ENCODE data around the gene GAS2L1.

GAS2L1 gene

DNA sequence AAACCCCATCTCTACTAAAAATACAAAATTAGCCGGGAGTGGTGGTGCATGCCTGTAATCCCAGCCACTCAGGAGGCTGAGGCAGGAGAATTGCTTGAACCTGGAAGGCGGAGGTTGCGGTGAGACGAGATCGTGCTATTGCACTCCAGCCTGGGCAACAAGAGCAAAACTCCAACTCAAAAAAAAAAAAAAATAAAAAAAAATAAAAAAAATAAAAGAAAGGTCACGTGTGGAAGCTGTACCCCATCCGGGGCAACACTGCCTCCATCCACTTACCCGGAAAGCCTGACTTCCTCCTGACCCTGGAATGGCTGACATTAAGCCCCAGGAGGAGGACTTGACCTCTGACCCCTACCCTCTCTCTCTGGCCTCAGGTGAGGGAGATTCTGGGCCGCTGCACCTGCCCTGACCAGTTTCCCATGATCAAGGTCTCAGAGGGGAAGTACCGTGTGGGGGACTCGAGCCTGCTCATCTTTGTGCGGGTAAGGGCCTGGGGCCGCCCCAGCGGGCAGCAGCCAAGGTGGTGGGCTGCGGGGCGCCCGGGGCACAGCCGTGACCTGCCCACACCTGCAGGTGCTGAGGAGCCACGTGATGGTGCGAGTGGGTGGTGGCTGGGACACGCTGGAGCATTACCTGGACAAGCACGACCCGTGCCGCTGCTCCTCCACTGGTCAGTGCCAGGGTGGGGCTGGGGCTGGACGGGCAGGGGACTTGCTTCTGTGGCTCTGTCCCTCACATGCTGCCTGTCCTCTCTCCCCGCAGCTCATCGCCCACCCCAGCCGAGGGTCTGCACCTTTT, 3.8 kb downstream of the GAS2L1 start:
- no peak for DNase-seq

DNA sequence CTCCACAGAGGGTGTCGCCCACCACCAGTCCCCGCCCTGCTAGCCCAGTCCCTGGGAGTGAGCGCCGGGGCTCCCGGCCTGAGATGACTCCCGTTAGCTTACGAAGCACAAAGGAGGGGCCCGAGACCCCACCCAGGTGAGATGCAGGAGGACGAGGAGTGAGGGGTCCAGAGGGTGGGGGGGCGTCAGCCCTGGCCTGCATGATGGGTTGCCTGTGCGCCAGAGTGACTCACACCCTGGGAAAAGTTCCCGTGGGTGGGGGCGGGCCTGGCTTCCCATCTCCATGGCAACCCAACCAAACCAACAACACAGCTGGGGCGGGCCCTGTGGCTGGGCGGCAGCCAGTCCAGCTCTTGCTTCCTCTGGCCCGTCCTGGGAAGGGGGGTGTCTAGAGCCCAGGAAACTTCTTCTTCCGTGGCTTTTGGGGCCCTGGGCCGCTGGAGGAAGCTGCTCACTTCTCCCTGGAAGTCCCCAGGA, 4.5 kb downstream of the GAS2L1 start:
- peak; percentile 17 for DNase-seq

DNA sequence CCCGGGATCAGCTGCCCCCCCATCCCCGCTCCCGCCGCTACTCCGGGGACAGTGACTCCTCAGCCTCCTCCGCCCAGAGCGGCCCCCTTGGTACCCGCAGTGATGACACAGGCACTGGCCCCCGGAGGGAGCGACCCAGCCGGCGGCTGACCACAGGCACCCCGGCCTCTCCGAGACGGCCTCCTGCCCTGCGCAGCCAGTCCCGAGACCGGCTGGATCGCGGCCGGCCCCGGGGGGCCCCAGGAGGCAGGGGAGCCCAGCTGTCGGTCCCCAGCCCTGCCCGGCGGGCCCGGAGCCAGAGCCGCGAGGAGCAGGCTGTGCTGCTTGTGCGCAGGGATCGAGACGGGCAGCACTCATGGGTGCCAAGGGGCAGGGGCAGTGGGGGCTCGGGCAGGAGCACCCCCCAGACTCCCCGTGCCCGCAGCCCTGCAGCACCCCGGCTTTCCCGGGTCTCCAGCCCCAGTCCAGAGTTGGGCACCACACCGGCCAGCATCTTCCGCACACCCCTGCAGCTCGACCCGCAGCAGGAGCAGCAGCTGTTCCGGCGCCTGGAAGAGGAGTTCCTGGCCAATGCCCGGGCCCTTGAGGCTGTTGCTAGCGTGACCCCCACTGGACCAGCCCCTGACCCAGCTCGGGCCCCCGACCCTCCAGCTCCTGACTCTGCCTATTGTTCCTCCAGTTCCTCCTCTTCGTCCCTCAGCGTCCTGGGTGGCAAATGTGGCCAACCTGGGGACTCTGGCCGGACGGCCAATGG, 5.2 kb downstream of the GAS2L1 start:
- DNase-seq: no peak

DNA sequence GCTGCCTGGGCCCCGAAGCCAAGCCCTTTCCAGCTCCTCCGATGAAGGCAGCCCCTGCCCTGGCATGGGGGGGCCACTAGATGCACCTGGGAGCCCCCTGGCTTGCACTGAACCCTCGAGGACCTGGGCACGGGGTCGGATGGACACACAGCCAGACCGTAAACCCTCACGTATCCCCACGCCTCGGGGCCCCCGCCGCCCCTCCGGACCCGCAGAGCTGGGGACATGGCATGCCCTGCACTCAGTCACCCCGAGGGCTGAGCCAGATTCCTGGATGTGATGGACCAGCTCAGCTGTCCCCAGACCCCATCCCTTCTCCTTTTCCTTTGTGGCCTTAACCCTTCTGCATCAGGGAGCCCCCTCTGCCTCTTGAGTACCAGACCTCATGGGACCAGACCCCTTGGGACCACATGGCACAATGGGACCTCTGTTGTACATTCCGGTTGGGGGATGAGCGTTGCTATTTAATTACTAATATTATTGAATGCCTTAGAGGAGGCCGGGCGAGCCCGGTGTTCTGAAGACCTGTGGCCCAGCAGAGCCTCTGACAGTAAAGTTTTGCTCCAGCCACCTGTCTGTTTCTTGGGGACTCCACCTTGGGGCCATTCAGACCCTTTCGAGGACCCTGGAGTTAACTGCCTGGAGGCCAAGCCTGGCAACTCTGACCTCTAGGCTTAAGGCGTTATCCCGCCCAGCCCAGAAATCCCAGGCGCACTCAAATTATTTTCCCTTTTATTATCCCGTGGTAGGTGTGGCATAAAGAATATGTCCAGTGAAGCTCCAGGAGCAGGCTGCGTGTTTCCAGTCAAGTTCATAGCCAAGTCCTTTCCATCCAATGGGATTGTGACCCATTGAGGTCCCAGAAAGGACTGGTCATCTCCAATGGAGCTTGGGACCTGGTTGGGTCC, 6.0 kb downstream of the GAS2L1 start:
- DNase-seq: no peak

DNA sequence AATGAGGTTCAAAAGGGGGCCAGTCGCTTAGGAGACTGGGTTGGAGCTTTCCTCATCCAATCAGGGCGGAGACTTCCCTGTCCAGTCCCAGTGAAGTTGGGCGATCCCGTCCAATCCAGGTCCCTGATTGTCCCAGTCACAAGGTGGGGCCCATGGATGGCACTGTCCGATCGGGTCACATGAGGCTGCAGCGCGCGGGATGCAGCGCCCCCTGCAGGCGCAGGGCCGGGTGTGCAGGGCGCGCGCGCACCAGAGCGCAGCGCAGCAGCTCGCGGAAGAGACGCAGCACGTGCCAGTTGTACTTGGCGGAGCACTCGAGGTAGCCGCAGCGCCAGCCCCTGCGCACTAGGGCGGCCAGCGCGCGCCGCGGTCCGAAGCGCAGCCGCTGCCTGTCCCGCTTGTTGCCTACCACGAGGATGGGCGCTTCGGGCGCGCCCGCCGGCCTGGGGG, 6.7 kb downstream of the GAS2L1 start:
- DNase-seq: no peak

DNA sequence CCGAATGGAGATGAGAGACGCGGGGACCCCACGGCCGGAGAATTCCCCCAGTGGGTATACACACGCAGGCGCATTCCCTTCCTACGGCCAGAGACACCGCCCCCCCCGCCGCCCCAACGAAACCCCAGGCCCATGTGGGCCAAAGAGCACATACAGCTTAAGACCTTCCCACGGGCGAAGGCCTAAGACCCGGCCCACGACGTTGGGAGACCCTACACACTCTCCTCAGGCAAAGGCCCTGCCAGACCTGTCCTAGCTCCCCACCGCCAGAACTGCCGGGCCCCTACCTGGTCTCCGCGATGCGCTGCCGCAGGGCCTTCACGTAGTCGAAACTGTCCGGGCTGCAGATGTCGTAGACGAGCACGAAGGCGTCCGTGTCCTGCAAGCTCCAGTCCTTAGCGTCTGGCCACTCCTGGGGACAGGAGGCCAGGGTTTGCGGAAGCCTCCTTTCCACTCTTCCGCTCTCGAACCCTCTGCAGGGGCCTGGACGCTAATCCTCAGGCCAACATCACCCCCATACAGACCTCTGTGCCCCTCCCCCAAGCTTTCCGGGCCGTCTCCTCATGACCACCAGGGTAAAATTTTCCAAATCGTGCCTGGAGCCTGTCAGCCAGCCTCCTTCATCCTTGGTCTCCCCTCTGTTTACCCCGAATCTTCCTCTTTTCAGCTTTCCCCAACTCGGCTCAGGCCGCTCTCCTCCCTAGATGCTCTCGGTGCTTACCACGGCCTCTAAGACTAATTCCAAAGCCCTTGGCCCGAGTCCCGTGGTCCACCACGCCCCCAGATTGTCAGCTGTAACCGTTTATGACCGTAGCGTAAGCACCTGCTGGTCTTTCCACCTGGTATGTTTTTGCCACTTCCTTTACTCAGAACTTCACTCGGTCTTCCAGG, 7.4 kb downstream of the GAS2L1 start:
- DNase-seq: no peak

DNA sequence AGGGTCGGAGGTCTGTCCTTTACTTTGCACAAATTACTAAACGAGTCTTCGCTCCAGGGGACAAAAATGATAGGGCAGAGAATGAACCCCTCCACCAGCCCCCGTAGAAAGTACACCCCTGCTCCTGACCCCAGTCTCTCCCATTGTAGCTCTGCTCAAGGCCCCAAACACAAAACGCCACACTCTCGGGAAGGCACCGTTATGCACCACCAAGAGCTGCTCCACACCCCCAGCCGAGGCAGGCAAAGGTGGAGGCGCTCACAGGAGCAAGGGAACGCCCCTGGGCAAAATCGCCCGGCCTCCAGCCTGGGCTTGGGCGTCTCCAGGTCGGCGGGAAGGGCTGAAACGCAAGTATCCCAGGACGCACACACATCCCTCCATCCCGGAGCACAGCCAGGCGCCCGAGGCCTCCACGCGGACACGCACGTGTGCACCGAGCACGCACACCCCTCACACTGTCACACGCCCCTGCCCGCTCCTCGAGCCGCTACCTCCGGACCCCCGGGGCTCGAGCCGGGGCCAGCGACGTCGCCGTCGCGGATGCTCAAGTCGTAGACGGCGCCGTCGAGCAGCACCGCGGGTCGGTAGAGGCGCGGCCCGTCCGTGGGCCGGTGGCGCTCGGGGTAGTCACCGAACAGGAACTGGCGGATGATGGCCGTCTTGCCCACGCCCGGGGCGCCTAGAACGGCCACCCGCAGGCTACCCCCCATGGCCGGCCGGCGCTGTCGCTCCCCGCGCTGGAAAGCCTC, 8.3 kb downstream of the GAS2L1 start:
- no peak for DNase-seq

DNA sequence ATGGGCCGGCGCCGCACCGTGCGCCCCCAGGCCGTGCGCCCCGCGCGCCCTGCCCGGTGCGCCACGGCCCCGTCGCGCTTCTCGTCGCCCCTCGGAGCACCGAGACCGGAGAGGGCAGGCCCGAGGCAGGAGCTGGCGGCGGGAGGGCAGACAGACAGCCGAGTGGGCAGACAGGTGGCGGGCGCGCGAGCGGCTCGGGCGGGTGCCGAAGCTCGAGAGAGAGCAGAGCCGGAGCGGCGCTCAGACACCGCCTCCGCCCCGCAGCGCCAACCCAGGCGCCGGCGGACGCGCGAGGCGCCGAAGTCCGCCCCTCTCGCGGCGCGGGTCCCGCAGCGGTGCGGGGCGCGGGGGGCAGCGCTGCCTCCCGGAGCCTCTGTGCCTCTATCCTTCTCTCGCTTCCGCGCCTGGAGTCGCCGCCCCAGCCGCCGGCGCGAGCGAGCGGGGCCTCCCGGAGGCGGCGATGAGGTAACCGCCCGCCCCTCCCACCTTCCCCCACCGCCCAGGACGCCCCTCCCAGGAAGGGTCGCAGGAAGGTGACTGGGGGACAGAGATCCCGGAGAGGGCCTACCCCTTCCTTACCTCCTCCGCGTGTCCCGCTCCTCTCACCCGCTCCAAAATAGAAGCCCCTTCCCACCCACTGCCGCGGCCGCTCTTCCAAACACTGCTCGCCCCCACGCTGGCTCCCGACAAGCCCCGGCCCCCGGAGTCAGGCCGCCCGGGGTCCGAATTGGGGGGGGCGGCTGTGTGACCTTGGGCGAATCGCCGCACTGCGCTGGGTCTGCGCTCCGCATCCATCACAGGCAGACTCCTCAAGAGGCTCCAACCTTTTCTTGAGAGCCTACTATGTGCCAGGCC, 9.1 kb downstream of the GAS2L1 start, which contains the start of gene RASL10A:
TSS of gene RASL10A (minus strand) at position 412 of the 855 bp plus-strand sequence. CDS start 451 bp downstream, outside the sequence.
- DNase-seq: no peak

DNA sequence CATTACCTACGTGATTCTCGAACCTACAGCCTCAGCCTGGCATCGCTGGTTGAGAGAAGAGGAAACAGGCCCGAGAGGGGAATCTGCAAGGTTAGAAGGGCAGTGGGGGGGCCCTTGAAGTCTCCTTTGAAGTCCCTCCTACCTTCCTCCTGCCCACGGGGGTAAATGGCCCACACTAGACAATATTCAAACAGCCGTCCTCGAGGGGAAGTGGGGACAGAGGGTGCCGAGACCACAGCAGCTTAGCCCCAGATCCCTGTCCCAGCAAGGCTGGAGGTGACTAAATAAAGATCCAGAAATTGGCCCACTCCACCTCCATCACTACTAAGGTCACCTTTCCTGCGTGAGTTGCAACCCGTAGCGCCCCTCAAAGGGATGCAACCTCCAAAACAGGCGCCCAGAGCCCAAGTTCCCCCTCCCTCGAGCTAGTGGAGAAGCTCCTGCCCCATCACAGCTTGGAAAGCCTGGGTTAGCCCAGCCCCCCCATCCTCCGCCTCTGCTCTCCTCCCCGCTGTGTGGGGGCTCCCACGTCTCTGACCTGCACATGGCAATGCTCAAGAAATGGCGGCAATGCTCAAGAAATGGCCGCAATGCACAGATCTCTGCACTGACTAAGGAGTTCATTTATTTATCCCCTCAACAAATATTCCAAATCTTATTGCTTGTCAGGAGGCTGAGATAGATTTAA, 9.8 kb downstream of the GAS2L1 start:
- DNase-seq: no peak

DNA sequence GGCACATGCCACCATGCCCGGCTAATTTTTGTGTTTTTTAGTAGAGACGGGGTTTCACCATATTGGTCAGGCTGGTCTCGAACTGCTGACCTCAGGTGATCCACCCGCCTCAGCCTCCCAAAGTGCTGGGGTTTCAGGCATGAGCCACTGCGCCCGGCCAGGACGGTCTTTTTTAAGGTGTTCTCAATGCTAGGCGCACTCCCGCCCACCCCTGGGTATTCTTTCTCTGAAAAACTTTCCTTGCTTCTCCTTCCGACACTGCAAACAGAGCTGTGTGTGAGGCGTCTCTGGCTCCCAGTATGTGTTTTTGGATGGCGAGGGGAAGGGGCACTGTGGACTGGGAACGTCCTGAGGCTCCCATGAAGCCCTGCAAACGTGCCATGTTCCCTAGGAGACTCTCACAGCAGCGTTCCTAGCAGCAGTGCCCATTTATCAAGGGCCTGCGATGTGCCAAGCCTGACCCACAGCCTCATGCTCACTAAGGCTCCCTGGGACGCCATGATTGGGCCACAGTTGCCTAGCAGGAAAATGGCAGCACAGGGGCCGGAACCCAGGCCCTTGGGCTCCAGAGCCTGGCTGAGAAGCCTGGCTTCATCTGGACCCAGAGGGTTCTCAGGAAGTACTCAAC, 11.5 kb downstream of the GAS2L1 start:
- no peak for DNase-seq

DNA sequence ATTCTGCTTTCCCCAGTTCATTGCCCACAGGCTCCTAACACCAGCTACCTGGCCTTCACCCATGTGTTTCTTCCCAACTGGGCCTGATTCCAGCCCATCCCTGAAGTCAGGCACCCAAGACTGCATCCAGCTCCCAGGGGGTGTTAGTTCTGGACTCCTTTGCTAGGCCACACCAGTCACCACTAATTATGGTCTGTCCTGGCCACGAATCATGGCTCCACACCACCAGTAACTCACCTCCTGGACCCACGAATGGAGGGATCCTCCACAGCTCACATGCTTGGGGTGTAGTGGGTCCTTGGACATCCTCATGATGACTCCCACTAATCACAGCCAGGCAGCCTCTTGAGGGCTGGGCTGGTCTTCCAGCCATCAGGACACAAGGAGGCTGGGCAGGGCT, 12.6 kb downstream of the GAS2L1 start:
- no peak for DNase-seq

DNA sequence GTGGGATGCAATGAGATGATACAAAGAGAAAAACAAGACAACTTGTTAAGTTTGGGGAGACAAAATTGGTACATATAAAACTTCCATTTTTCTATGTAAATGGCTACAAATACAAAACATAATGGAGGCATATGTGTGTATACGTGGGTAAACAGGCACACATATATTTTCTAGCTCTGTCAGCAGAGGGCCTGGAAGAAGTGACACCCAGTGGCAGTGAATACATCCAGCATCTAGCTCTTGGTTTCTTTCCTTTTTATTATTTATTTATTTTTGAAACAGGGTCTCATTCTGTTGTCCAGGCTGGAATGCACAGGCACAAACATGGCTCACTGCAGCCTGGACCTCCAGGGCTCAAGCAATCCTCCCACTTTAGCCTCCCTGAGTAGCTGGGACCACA, 14.1 kb downstream of the GAS2L1 start:
- no peak for DNase-seq

DNA sequence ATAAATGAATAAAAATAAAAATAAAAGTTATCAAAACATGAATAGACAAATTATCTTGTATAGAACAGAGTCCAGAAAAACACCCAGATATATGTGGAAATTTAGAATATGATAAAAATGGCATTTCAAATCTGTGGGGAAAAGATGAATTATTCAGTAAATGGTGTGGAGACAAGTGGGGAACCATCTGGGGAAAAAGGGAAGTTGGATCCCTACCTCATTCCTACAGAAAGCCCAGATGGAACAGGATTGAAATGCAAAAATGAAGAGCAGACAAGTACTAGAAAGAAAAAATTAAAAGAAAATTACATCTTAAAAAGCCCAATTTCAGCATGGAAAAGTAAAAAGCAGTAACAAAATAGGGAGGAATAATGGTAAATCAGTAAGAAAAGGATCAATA, 17.2 kb downstream of the GAS2L1 start:
- DNase-seq: no peak

DNA sequence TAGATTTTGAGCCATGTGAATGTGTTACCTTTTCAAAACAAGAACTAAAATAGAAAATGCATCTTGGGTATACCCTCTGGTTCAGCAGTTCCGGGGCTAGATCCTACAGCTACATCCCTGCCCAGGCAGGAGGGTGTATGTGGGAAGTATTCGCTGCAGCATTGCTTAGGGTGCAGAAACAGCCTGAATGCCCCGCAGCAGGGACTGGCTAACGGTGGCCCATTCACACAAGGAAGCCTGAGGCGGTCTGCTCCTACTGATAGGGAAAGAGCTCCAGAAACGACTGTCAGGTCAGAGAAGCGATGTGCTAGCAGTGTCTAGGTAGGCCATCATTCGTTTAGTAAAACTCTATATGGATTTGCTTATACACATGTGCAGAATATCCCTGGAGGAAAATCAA, 18.9 kb downstream of the GAS2L1 start:
- no peak for DNase-seq

DNA sequence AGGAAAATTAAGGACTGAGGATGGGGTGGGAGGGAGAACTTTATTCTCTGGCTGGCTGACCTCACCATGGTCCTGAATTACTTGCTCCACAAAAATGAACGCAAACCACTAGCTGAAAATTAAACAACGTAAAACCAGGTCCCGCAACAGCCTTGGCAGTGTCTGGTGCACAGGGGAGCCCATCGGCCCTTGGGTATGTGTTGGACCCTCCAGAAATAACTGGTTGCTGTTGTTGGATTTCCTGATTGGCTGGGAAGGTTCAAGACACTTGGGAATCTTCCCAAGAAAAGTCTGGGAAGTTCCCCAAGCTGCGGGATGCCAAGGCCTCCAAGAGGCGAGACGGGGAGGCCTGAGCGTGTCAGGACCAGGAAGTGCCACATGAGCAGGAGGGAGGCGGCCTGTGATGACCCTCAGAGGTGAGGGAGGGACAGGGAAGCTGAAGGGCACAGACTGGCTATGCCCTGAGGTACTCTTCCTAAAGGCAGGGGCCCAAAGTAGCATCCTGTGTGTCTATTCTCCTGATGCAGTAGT, 19.4 kb downstream of the GAS2L1 start:
- DNase-seq: no peak

DNA sequence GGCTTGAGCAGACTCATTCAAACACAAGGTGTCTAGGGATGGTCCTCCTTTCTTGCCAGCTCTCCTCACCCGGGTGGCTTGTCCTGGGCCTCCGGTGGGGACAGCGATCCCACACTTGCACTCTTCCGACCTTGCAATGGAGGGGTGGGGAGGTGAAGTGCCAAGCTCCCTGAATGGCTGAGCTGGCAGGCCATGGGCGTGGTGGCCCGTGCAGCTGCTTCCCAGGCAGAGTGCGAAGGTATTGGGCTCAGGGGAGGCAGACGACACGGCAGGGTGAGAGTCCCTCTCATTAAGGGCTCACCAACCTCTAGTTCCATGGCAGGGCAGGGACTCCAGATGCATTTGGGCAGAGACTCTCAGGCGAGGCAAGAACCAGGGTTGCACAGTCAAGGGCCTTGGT, 20.0 kb downstream of the GAS2L1 start:
- DNase-seq: no peak

DNA sequence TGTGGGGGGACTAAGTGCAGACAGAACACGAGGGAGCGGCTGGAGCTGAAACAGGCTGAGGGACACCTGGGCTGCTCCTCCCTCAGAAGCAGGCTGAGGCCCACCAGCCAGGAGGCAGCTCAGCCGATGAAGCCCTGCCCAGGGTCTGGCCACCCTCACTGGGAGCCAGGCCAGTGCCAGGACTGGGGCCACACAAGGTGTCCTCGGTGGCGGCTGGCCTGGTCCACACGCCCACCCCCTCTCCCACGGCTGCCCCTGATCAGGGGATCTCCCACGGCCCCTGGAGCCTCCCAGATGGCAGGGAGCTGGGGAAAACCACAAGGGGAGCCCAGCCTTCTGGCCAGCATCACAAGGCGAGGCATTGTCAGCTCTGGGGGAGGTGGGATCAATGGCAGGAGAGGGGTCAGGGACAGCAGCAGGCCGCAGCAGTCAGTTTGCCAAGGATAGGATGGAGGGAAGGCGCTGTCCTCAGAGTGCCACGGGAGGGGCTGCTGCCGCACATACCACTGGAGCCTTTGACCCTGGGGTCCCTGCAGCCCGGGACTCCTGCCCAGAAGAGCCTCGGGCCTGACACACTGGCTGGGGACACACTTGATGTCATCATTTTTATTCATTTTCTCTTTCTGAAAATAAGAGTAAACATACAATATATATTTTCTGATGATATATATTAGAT, 20.8 kb downstream of the GAS2L1 start:
- DNase-seq: no peak

DNA sequence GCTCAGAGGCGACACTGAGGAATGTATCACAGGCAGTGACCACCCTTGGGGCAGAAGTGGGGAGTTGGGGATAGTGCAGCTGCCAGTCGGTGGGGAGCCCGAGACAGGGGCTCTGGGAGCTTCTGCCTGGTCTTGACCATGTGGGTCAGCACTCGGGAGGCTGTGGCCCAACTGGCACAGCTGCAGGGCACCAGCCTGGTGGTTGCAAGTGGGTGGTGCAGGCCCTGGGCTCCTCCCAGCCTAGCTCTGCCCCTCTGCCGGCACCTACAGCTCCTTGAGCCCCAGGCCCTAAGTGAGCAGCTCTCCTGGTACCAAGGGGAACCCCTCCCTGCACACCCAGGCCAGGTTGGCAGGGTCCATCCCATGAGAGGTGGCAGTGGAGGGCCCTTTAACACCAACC, 21.6 kb downstream of the GAS2L1 start:
- DNase-seq: no peak
